Smooth muscle cell (in vitro differentiated cells): ENCODE measurements around the gene DPH5. TPM values are rescaled to one million over a fixed set of nuclear protein-coding genes. Genes with fewer than 3 reads are reported as not detected.

Experiments
- DNase-seq: peaks from one replicate; lab custom pipeline; 2025; ENCODE audit not compliant: unreplicated experiment; lab: John Stamatoyannopoulos, UW
- H2AFZ ChIP-seq: fragments of 200-600 bp; sonication (generic); 2 replicates; pipeline ENCODE4 v1.6.0; 2016; ENCODE audit warnings: antibody characterized with exemption, low read depth, mild to moderate bottlenecking
- H3F3A ChIP-seq: fragments of 200-600 bp; sonication (generic); 2 replicates; pipeline ENCODE4 v1.6.0; 2017; ENCODE audit warnings: antibody characterized with exemption, low read depth
- H3K27ac ChIP-seq: fragments of 200-600 bp; sonication (generic); 2 replicates; pipeline ENCODE4 v1.5.1; 2016; ENCODE audit warnings: low read depth, mild to moderate bottlenecking
- H3K27me3 ChIP-seq: fragments of 200-600 bp; sonication (generic); 2 replicates; pipeline ENCODE4 v1.6.1; 2016; ENCODE audit warnings: low read depth, mild to moderate bottlenecking
- H3K36me3 ChIP-seq: fragments of 200-600 bp; sonication (generic); 2 replicates; pipeline ENCODE4 v1.5.1; 2016; ENCODE audit warnings: low read depth
- H3K4me1 ChIP-seq: fragments of 200-600 bp; sonication (generic); 2 replicates; pipeline ENCODE4 v1.5.1; 2016; ENCODE audit warnings: low read depth
- H3K4me2 ChIP-seq: fragments of 200-600 bp; sonication (generic); 2 replicates; pipeline ENCODE4 v1.6.0; 2016; ENCODE audit warnings: mild to moderate bottlenecking
- H3K4me3 ChIP-seq: fragments of 200-600 bp; sonication (generic); 2 replicates; pipeline ENCODE4 v1.5.1; 2016; ENCODE audit warnings: mild to moderate bottlenecking
- H3K79me2 ChIP-seq: fragments of 200-600 bp; sonication (generic); 2 replicates; pipeline ENCODE4 v1.6.0; 2016; ENCODE audit warnings: low read depth, mild to moderate bottlenecking
- H3K9ac ChIP-seq: fragments of 200-600 bp; sonication (generic); 2 replicates; pipeline ENCODE4 v1.6.0; 2016; ENCODE audit warnings: low read depth
- H3K9me3 ChIP-seq: fragments of 200-600 bp; sonication (generic); replicated peaks from 2 replicates; pipeline ENCODE4 v1.5.1; 2016; ENCODE audit warnings: low read depth
- H4K20me1 ChIP-seq: fragments of 200-600 bp; sonication (generic); 2 replicates; pipeline ENCODE4 v1.6.0; 2016; ENCODE audit warnings: low read depth
- WGBS: methylation state at CpG from one replicate; pipeline ENCODE4 v1.1.7; 2016; ENCODE audit warnings: low lambda C conversion rate; 5-methylcytosine and 5-hydroxymethylcytosine counted together
- polyA plus RNA-seq: library from polyadenylated mRNA; unstranded; fragments of >200 nt; fragmentation: Nextera tagmentation; extraction: Ambion mirVana; gene quantifications from 2 replicates; pipeline ENCODE4 v1.2.1, GENCODE V29; 2016
- total RNA-seq: library from RNA; depleted of rRNA; stranded (reverse); fragments of >200 nt; gene quantifications from 2 replicates; pipeline ENCODE4 v1.2.3, GENCODE V29; 2014
- TF ChIP-seq, protein P1 (sequence below): fragments of 200-600 bp; sonication (generic); IDR thresholded peaks from 2 replicates; pipeline ENCODE4 v1.5.1; 2017; ENCODE audit warnings: borderline replicate concordance, mild to moderate bottlenecking, antibody characterized with exemption; ENCODE audit not compliant: insufficient read depth, poor library complexity, severe bottlenecking

The DPH5 gene
- total and polyA plus RNA-seq, 2 experiments from 2014 or later = 15.5 to 51.6 TPM

- Histone ChIP-seq H3K27ac (no peak overlapping the region), H3K79me2 (no peaks in the 10 kb centered on the region), H3K4me2 (no peak overlapping the region), H3K9ac (no peak overlapping the region), H3F3A (no peaks in the 10 kb centered on the region), H3K27me3 (no peaks in the 10 kb centered on the region), H4K20me1 (no peaks in the 10 kb centered on the region), H3K9me3 (no peaks in the 10 kb centered on the region), H3K36me3 (no peaks in the 10 kb centered on the region), H3K4me1 (no peaks in the 10 kb centered on the region), H2AFZ (no peak overlapping the region), H3K4me3 (no peak overlapping the region)
- TF ChIP-seq, protein P1, sequence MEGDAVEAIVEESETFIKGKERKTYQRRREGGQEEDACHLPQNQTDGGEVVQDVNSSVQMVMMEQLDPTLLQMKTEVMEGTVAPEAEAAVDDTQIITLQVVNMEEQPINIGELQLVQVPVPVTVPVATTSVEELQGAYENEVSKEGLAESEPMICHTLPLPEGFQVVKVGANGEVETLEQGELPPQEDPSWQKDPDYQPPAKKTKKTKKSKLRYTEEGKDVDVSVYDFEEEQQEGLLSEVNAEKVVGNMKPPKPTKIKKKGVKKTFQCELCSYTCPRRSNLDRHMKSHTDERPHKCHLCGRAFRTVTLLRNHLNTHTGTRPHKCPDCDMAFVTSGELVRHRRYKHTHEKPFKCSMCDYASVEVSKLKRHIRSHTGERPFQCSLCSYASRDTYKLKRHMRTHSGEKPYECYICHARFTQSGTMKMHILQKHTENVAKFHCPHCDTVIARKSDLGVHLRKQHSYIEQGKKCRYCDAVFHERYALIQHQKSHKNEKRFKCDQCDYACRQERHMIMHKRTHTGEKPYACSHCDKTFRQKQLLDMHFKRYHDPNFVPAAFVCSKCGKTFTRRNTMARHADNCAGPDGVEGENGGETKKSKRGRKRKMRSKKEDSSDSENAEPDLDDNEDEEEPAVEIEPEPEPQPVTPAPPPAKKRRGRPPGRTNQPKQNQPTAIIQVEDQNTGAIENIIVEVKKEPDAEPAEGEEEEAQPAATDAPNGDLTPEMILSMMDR = no peak
- DNase-seq = no peak
- WGBS = 63% methylated on average over 1 of the region's 1 CpG
Measured at GRCh38 chr1:101013776-101014175, 11.8 kb downstream of the DPH5 start.

DNA sequence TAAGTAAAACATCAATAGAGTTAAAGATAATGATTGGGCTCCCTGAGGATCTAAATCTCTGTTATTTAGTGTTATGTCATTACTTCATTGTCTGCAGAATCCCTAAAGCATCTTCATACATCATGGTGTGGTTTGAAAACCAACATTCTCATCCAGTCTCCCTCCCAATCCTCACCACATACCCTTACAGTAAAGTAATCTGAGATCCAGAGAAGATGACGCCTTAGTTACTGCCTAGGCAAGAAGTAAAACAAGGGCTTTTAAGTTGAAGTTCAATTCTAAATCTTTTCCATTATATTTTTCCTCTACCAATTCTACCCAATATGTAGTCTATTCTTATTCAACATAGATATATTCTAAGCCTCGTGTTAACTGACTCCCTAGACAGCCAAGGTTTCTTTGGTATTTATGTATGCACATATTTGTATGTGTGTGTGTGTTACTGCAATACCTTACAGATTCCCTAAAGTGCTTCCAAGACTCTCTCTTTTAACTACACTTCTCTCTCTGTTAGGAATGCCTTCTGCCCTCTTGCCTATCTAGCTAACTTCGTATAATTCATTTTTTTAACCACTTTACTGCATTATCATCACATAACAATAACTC lies 17.3 kb downstream of the DPH5 start:
- Histone ChIP-seq H3K79me2 (no peaks in the 10 kb centered on the region), H3K4me2 (no peak overlapping the region)
- no peak for DNase-seq

GRCh38 chr1:101006553-101006952 lies 19.0 kb downstream of the DPH5 start:
- no peaks in the 10 kb centered on the region for H3F3A ChIP-seq
- no peaks in the 10 kb centered on the region for H3K9me3 ChIP-seq
- 90% methylated on average over 2 of the region's 2 CpGs for WGBS
- H3K4me3 ChIP-seq = no peak overlapping the region
- no peak for DNase-seq
- TF ChIP-seq, protein P1 = no peak
- no peak overlapping the region for H3K4me2 ChIP-seq
- H3K9ac ChIP-seq = no peak overlapping the region
- no peak overlapping the region for H2AFZ ChIP-seq
- H3K36me3 ChIP-seq = no peaks in the 10 kb centered on the region
- H3K4me1 ChIP-seq = no peaks in the 10 kb centered on the region
- no peaks in the 10 kb centered on the region for H3K27me3 ChIP-seq
- H4K20me1 ChIP-seq = no peaks in the 10 kb centered on the region
- no peaks in the 10 kb centered on the region for H3K79me2 ChIP-seq
- no peak overlapping the region for H3K27ac ChIP-seq

More for the DNA sequence above, 17.3 kb downstream of the DPH5 start:
- Histone ChIP-seq H3K9me3 (no peaks in the 10 kb centered on the region), H3K4me1 (no peaks in the 10 kb centered on the region), H2AFZ (no peak overlapping the region), H3K36me3 (no peaks in the 10 kb centered on the region), H4K20me1 (no peaks in the 10 kb centered on the region), H3F3A (no peaks in the 10 kb centered on the region), H3K27me3 (no peaks in the 10 kb centered on the region), H3K27ac (no peak overlapping the region), H3K9ac (no peak overlapping the region), H3K4me3 (no peak overlapping the region)
- WGBS = 92% methylated on average over 3 of the region's 3 CpGs
- TF ChIP-seq, protein P1 = no peak

DNA sequence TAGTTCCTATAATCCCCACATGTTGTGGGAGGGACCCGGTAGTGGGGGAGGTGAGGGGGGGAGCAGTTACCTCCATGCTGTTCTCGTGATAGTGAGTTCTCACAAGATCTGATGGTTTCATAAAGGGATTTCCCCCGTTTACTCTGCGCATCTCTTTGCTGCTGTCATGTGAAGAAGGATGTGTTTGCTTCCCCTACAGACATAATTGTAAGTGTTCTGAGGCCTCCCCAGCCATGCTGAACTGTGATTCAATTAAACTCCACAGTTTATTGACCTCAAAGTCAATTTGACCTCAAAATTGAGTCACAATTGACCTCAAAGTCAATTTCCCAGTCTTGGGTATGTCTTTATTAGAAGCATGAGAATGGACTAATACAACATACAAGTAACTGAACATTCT lies 19.7 kb downstream of the DPH5 start:
- Histone ChIP-seq H2AFZ (no peak overlapping the region), H3K4me1 (no peaks in the 10 kb centered on the region), H3F3A (no peaks in the 10 kb centered on the region), H3K4me2 (no peak overlapping the region), H3K27ac (no peak overlapping the region), H3K4me3 (no peak overlapping the region), H4K20me1 (no peaks in the 10 kb centered on the region), H3K9ac (no peak overlapping the region), H3K27me3 (no peaks in the 10 kb centered on the region), H3K36me3 (no peaks in the 10 kb centered on the region), H3K9me3 (no peaks in the 10 kb centered on the region), H3K79me2 (no peaks in the 10 kb centered on the region)
- WGBS = 99% methylated on average over 4 of the region's 4 CpGs
- TF ChIP-seq, protein P1 = no peak
- DNase-seq = no peak
